Medulla oblongata (tissue), 1 donor: Measurements from ENCODE around the gene PARG.
"Not testable (repeated sequence)": the region's sequence is repeated elsewhere in the genome, so short reads cannot be mapped to it uniquely, and the experiment has no call there.

Experiments
- DNase-seq: peaks from one replicate; pipeline ENCODE4 v3.0.0-alpha.2; 2015; ENCODE audit errors: extremely low spot score

Gene PARG

GRCh38 chr10:49830846-49831245 lies 111.0 kb downstream of the PARG start:
- no peak for DNase-seq

GRCh38 chr10:49830016-49830415 lies 111.8 kb downstream of the PARG start:
- DNase-seq: no peak

- peak; percentile 43 for DNase-seq
Measured at GRCh38 chr10:49827297-49827696, 114.5 kb downstream of the PARG start.

- no peak for DNase-seq
Measured at GRCh38 chr10:49819234-49819958, 122.4 kb downstream of the PARG start.

GRCh38 chr10:49817845-49818244 lies 124.0 kb downstream of the PARG start:
- no peak for DNase-seq

- DNase-seq: no peak
Measured at GRCh38 chr10:49803988-49804387, 137.8 kb downstream of the PARG start.

GRCh38 chr10:49798275-49798674 lies 143.6 kb downstream of the PARG start:
- no peak for DNase-seq

GRCh38 chr10:49791100-49791499 lies 150.7 kb downstream of the PARG start:
- DNase-seq: no peak

GRCh38 chr10:49784681-49785080 lies 157.1 kb downstream of the PARG start:
- no peak for DNase-seq

GRCh38 chr10:49783645-49784044 lies 158.2 kb downstream of the PARG start:
- no peak for DNase-seq

GRCh38 chr10:49781247-49781646 lies 160.6 kb downstream of the PARG start:
- DNase-seq: no peak

GRCh38 chr10:49778197-49778596 lies 163.6 kb downstream of the PARG start:
- no peak for DNase-seq

GRCh38 chr10:49776851-49777250 lies 165.0 kb downstream of the PARG start:
- DNase-seq: no peak

- DNase-seq: no peak
Measured at GRCh38 chr10:49775014-49775413, 166.8 kb downstream of the PARG start.

- DNase-seq: not testable (repeated sequence)
Measured at GRCh38 chr10:49772944-49773343, 168.9 kb downstream of the PARG start.

- not testable (repeated sequence) for DNase-seq
Measured at GRCh38 chr10:49771046-49771445, 170.8 kb downstream of the PARG start.

GRCh38 chr10:49769692-49770091 lies 172.1 kb downstream of the PARG start:
- no peak for DNase-seq

GRCh38 chr10:49768731-49769130 lies 173.1 kb downstream of the PARG start:
- no peak for DNase-seq

GRCh38 chr10:49768329-49768728 lies 173.5 kb downstream of the PARG start:
- no peak for DNase-seq
